HCT116 (cell line): ENCODE results near the gene AGTR1. TPM values are rescaled to one million over a fixed set of nuclear protein-coding genes. Genes with fewer than 3 reads are reported as not detected.

Source experiments
- ATAC-seq: fragments of 200-7000 bp; cut with Tn5 transposase; 2 replicates; pipeline ENCODE4 v1.9.1; 2020; ENCODE audit warnings: mild to moderate bottlenecking, moderate library complexity
- BruUV-seq: library from RNA; stranded (reverse); fragments of 400-500 nt; replicated peaks from 2 replicates; lab custom pipeline; 2021; lab: Mats Ljungman, UMichigan
- CTCF ChIA-PET: fragments of 300-600 bp; sonication (Branson Sonifier 250); formaldehyde crosslinking; loops from one replicate; lab custom pipeline; 2021; ENCODE audit warnings: antibody characterized with exemption; lab: Charles Lee
- POLR2A ChIA-PET: fragments of 300-600, 350-600 bp; sonication (Branson Sonifier 250); formaldehyde crosslinking; loops from one replicate; lab custom pipeline; 2021; ENCODE audit warnings: antibody characterized with exemption; lab: Charles Lee
- RAD21 ChIA-PET, 2 experiments: fragments of 300-600 bp; sonication (Branson Sonifier 250); formaldehyde crosslinking; loops; one replicate each; lab custom pipeline; 2023; ENCODE audit warnings: low total read pairs in 2 of 2; ENCODE audit not compliant: uncharacterized antibody in 2 of 2, unreplicated experiment in 2 of 2, low non-redundant PET in 1 of 2; lab: Charles Lee
- DNase-seq: peaks from one replicate; pipeline ENCODE4 v3.0.0-alpha.2; 2010; ENCODE audit warnings: low read depth, low spot score
- H2AFZ ChIP-seq: fragments of 200-600 bp; shearing (Covaris generic), sonication (generic); 2 replicates; pipeline ENCODE4 v1.6.1; 2017; ENCODE audit warnings: low read depth, mixed run types, mixed read lengths, antibody characterized with exemption, low read length; ENCODE audit not compliant: poor library complexity, severe bottlenecking
- H3K27ac ChIP-seq: 2 replicates; pipeline ENCODE4 v1.5.1; 2012; ENCODE audit warnings: low read depth, low read length
- H3K27me3 ChIP-seq: fragments of 200-600 bp; sonication (generic); 2 replicates; pipeline ENCODE4 v1.6.1; 2016; ENCODE audit warnings: mixed run types, low read length, mixed read lengths; ENCODE audit not compliant: insufficient read depth
- H3K36me3 ChIP-seq, 2 experiments: fragments of 200-500 bp in 1 of 2; fragments of 200-600 bp in 1 of 2; sonication (Bioruptor generic) in 1 of 2; sonication (generic) in 1 of 2; 2 replicates each; pipeline versions ENCODE4 v1.5.1 to v1.6.1; 2014 to 2016; ENCODE audit warnings: low read length in 2 of 2, inconsistent platforms in 1 of 2, mixed read lengths in 1 of 2, mixed run types in 1 of 2; ENCODE audit not compliant: insufficient read depth in 2 of 2, control insufficient read depth in 1 of 2
- H3K4me1 ChIP-seq, 2 experiments: fragments of 200-600 bp in 1 of 2; sonication (generic) in 1 of 2; 2 replicates each; pipeline versions ENCODE4 v1.5.1 to v1.6.1; 2012 to 2017; ENCODE audit warnings: low read length in 2 of 2, inconsistent platforms in 1 of 2, mild to moderate bottlenecking in 1 of 2, mixed read lengths in 1 of 2, mixed run types in 1 of 2, moderate library complexity in 1 of 2; ENCODE audit not compliant: insufficient read depth in 2 of 2, control insufficient read depth in 1 of 2
- H3K4me2 ChIP-seq: fragments of 200-600 bp; sonication (generic); 2 replicates; pipeline ENCODE4 v1.6.1; 2017; ENCODE audit warnings: mixed run types, low read length, mixed read lengths
- H3K4me3 ChIP-seq, 2 experiments: fragments of 200-600 bp in 1 of 2; sonication (generic) in 1 of 2; replicated peaks in 1 of 2; 2 replicates each; pipeline ENCODE4 v1.5.1; 2011 to 2016; ENCODE audit warnings: low read length in 2 of 2, control low read depth in 1 of 2, low read depth in 1 of 2, mild to moderate bottlenecking in 1 of 2, mixed read lengths in 1 of 2, mixed run types in 1 of 2
- H3K79me2 ChIP-seq: fragments of 200-600 bp; sonication (generic); 2 replicates; pipeline ENCODE4 v1.6.1; 2017; ENCODE audit warnings: mild to moderate bottlenecking, mixed run types, low read length, moderate library complexity, mixed read lengths; ENCODE audit not compliant: insufficient read depth
- H3K9ac ChIP-seq: fragments of 200-600 bp; sonication (generic); 2 replicates; pipeline ENCODE4 v1.6.1; 2016; ENCODE audit warnings: low read length, mixed read lengths
- H3K9me2 ChIP-seq: fragments of 200-600 bp; sonication (generic), shearing (Covaris generic); 2 replicates; pipeline ENCODE4 v1.6.1; 2017; ENCODE audit warnings: mixed run types, mild to moderate bottlenecking, moderate library complexity; ENCODE audit not compliant: insufficient read depth
- H3K9me3 ChIP-seq, 2 experiments: fragments of 200-500 bp in 1 of 2; fragments of 200-600 bp in 1 of 2; sonication (Bioruptor generic) in 1 of 2; sonication (generic) in 1 of 2; 2 replicates each; pipeline ENCODE4 v1.6.1; 2014 to 2017; ENCODE audit warnings: low read length in 2 of 2, mixed read lengths in 2 of 2, inconsistent platforms in 1 of 2, low read depth in 1 of 2, mild to moderate bottlenecking in 1 of 2, mixed run types in 1 of 2, moderate library complexity in 1 of 2; ENCODE audit not compliant: control insufficient read depth in 1 of 2, insufficient read depth in 1 of 2
- H4K20me1 ChIP-seq: fragments of 200-600 bp; sonication (generic), shearing (Covaris generic); 2 replicates; pipeline ENCODE4 v1.6.1; 2017; ENCODE audit warnings: mixed run types, mild to moderate bottlenecking, moderate library complexity; ENCODE audit not compliant: insufficient read depth
- CBX3 ChIP-seq: IDR thresholded peaks from 2 replicates; pipeline ENCODE4 v1.6.1; 2012; ENCODE audit warnings: low read depth
- CEBPB ChIP-seq: IDR thresholded peaks from 2 replicates; pipeline ENCODE4 v1.6.1; 2012; ENCODE audit warnings: low read depth
- EGR1 ChIP-seq: IDR thresholded peaks from 2 replicates; pipeline ENCODE4 v1.6.1; 2012; ENCODE audit warnings: low read depth
- EZH2 ChIP-seq: fragments of 200-600 bp; sonication (generic); IDR thresholded peaks from 2 replicates; pipeline ENCODE4 v1.6.1; 2017; ENCODE audit warnings: antibody characterized with exemption, mixed run types
- EZH2phosphoT487 ChIP-seq: fragments of 200-600 bp; IDR thresholded peaks from 2 replicates; pipeline ENCODE4 v1.6.1; 2018; ENCODE audit warnings: antibody characterized with exemption, borderline replicate concordance
- JUND ChIP-seq: IDR thresholded peaks from 2 replicates; pipeline ENCODE4 v1.6.1; 2012
- POLR2A ChIP-seq: IDR thresholded peaks from 2 replicates; pipeline ENCODE4 v1.7.0; 2011; ENCODE audit warnings: borderline replicate concordance; ENCODE audit not compliant: insufficient read depth, insufficient read length; ENCODE audit errors: extremely low read depth
- POLR2AphosphoS5 ChIP-seq: IDR thresholded peaks from 2 replicates; pipeline ENCODE4 v1.6.1; 2011; ENCODE audit warnings: mild to moderate bottlenecking, low read depth, low read length, moderate library complexity
- RAD21 ChIP-seq: IDR thresholded peaks from 2 replicates; pipeline ENCODE4 v1.6.1; 2012; ENCODE audit warnings: low read depth, mild to moderate bottlenecking
- SIN3A ChIP-seq: IDR thresholded peaks from 2 replicates; pipeline ENCODE4 v1.6.1; 2012; ENCODE audit warnings: low read depth
- SP1 ChIP-seq: IDR thresholded peaks from 2 replicates; pipeline ENCODE4 v1.6.1; 2012; ENCODE audit warnings: low read depth
- SRF ChIP-seq: IDR thresholded peaks from 2 replicates; pipeline ENCODE4 v1.6.1; 2012; ENCODE audit warnings: low read depth
- intact Hi-C: fragments of 100-400 bp; cut with micrococcal nuclease; formaldehyde crosslinking; loops from 2 replicates; pipeline ENCODE4 v1.10.0; 2022
- total RNA-seq: library from RNA; stranded (reverse); gene quantifications from one replicate; pipeline ENCODE4 v1.2.1, GENCODE V29; 2021; ENCODE audit not compliant: unreplicated experiment
- TF ChIP-seq, protein P1 (sequence below): IDR thresholded peaks from 2 replicates; pipeline ENCODE4 v1.6.1; 2012
- TF ChIP-seq, protein P2 (sequence below), 3 experiments: fragments of 200-600 bp in 1 of 3; sonication (generic) in 1 of 3; IDR thresholded peaks in 2 of 3; conservative IDR thresholded peaks in 1 of 3; 2 replicates each; pipeline ENCODE4 v1.5.1; 2012 to 2017; ENCODE audit warnings: low read depth in 2 of 3, low read length in 2 of 3, antibody characterized with exemption in 1 of 3, borderline replicate concordance in 1 of 3, control low read depth in 1 of 3, mild to moderate bottlenecking in 1 of 3, mixed read lengths in 1 of 3, mixed run types in 1 of 3, moderate library complexity in 1 of 3; ENCODE audit not compliant: insufficient read depth in 1 of 3
- TF ChIP-seq, protein P3 (sequence below): IDR thresholded peaks from 2 replicates; pipeline ENCODE4 v1.6.1; 2012; ENCODE audit warnings: low read depth
- TF ChIP-seq, protein P4 (sequence below): IDR thresholded peaks from 2 replicates; pipeline ENCODE4 v1.6.1; 2012

The AGTR1 gene
- total RNA-seq, 1 experiment from 2014 or later = not detected

DNA sequence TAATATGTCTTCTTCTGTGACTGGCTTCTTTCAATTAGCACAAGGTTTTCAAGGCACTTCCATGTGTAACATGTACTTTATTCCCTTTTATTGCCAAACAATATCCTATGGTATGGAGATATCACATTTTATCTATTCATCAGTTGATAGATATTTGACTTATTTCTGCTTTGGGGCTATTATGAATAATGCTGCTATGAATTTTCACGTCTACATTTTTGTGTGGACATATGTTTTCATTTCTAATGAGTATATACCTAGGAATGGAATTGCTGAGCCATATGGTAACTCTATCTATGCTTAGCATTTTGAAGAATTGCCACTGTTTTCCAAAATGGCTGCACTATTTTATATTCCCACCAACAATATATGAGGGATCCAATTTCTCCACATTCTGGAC lies 3.6 kb upstream of the AGTR1 start:
- Histone ChIP-seq H3K9ac (no peak overlapping the region), H4K20me1 (no peaks in the 10 kb centered on the region), H3K36me3 (no peaks in the 10 kb centered on the region), H3K9me3 (no peaks in the 10 kb centered on the region), H3K27ac (no peak overlapping the region), H3K9me2 (no peaks in the 10 kb centered on the region), H3K79me2 (no peaks in the 10 kb centered on the region), H3K4me1 (no peaks in the 10 kb centered on the region), H3K27me3 (no peaks in the 10 kb centered on the region)
- no peak for ATAC-seq
- no TSS peak for BruUV-seq
- POLR2A ChIA-PET = no interaction called here
- TF ChIP-seq, protein P1, sequence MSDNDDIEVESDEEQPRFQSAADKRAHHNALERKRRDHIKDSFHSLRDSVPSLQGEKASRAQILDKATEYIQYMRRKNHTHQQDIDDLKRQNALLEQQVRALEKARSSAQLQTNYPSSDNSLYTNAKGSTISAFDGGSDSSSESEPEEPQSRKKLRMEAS = no peak
- TF ChIP-seq, all 23 proteins: peak for 0
- ChIA-PET RAD21 (no interaction called here), CTCF (no interaction called here)
- H3K4me3 ChIP-seq = no peak overlapping the region
- no peak overlapping the region for H2AFZ ChIP-seq
- no peak for DNase-seq
- no peak overlapping the region for H3K4me2 ChIP-seq
- intact Hi-C loops = no loop called here

DNA sequence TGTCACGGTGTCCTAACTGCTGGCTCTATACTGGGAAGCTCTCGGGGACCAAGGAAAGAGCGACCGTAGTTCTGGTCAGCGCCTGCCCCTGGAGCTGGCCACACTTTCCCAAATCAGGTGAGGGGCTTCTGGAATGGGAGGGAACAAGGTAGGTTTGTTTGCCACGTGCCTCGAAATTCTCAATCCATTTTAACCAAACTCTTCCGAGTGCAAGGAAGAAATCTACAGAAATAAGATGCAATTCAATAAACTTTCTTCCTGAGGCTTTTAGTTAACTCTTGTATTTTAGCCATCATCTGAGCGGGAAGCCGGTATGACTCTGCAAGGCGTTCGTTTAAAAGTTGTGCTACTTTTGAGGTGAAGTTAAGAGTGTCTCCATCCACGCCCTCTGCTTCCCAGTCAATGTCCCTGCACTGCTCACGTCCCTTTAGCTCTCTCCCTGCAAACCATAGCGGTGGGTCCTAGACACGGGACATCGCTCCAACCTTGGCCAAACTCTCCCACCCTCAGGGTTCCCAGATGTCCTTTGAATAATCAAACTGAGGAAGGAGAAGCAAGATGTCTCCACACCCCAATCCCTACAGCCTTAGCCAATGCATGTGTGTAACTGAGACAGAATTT lies 597 bp downstream of the AGTR1 start:
- Histone ChIP-seq H3K9ac (no peak overlapping the region), H3K4me3 (no peak overlapping the region), H3K4me2 (no peak overlapping the region), H3K36me3 (no peaks in the 10 kb centered on the region), H3K4me1 (no peaks in the 10 kb centered on the region), H3K9me3 (no peaks in the 10 kb centered on the region), H3K79me2 (no peaks in the 10 kb centered on the region), H3K9me2 (no peaks in the 10 kb centered on the region), H3K27ac (no peak overlapping the region), H4K20me1 (no peaks in the 10 kb centered on the region), H3K27me3 (no peaks in the 10 kb centered on the region), H2AFZ (no peak overlapping the region)
- DNase-seq (no peak), ATAC-seq (no peak)
- BruUV-seq = no TSS peak
- intact Hi-C loops = no loop called here
- ChIA-PET POLR2A (no interaction called here), CTCF (no interaction called here), RAD21 (no interaction called here)
- TF ChIP-seq, protein P1 = no peak
- TF ChIP-seq JUND = no peak
- TF ChIP-seq, protein P2, sequence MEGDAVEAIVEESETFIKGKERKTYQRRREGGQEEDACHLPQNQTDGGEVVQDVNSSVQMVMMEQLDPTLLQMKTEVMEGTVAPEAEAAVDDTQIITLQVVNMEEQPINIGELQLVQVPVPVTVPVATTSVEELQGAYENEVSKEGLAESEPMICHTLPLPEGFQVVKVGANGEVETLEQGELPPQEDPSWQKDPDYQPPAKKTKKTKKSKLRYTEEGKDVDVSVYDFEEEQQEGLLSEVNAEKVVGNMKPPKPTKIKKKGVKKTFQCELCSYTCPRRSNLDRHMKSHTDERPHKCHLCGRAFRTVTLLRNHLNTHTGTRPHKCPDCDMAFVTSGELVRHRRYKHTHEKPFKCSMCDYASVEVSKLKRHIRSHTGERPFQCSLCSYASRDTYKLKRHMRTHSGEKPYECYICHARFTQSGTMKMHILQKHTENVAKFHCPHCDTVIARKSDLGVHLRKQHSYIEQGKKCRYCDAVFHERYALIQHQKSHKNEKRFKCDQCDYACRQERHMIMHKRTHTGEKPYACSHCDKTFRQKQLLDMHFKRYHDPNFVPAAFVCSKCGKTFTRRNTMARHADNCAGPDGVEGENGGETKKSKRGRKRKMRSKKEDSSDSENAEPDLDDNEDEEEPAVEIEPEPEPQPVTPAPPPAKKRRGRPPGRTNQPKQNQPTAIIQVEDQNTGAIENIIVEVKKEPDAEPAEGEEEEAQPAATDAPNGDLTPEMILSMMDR (IDR thresholded peaks at IDR 0.05 in 2 of 3, conservative IDR thresholded peaks at IDR 0.05 in 1 of 3; ENCODE audit: borderline replicate concordance in 1 of 3, insufficient read depth in 1 of 3, low read depth in 2 of 3, low read length in 2 of 3) = no peak
- TF ChIP-seq, protein P3, sequence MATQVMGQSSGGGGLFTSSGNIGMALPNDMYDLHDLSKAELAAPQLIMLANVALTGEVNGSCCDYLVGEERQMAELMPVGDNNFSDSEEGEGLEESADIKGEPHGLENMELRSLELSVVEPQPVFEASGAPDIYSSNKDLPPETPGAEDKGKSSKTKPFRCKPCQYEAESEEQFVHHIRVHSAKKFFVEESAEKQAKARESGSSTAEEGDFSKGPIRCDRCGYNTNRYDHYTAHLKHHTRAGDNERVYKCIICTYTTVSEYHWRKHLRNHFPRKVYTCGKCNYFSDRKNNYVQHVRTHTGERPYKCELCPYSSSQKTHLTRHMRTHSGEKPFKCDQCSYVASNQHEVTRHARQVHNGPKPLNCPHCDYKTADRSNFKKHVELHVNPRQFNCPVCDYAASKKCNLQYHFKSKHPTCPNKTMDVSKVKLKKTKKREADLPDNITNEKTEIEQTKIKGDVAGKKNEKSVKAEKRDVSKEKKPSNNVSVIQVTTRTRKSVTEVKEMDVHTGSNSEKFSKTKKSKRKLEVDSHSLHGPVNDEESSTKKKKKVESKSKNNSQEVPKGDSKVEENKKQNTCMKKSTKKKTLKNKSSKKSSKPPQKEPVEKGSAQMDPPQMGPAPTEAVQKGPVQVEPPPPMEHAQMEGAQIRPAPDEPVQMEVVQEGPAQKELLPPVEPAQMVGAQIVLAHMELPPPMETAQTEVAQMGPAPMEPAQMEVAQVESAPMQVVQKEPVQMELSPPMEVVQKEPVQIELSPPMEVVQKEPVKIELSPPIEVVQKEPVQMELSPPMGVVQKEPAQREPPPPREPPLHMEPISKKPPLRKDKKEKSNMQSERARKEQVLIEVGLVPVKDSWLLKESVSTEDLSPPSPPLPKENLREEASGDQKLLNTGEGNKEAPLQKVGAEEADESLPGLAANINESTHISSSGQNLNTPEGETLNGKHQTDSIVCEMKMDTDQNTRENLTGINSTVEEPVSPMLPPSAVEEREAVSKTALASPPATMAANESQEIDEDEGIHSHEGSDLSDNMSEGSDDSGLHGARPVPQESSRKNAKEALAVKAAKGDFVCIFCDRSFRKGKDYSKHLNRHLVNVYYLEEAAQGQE = no peak
- no peak for TF ChIP-seq EZH2
- no peak for TF ChIP-seq CEBPB
- no peak for TF ChIP-seq POLR2AphosphoS5
- no peak for TF ChIP-seq SRF
- TF ChIP-seq EZH2phosphoT487 = no peak
- no peak for TF ChIP-seq EGR1
- TF ChIP-seq SP1 = no peak
- TF ChIP-seq, protein P4, sequence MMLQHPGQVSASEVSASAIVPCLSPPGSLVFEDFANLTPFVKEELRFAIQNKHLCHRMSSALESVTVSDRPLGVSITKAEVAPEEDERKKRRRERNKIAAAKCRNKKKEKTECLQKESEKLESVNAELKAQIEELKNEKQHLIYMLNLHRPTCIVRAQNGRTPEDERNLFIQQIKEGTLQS = no peak
- TF ChIP-seq CBX3 = no peak
- TF ChIP-seq RAD21 = no peak
- no peak for TF ChIP-seq SIN3A
- TF ChIP-seq POLR2A = no peak
